HUES64 (cell line): ENCODE results near the gene JMJD4.

Experiments used
- H3K27ac ChIP-seq: 2 replicates; pipeline ENCODE4 v1.7.0; 2013; ENCODE audit warnings: low read depth, low read length, inconsistent platforms
- H3K27me3 ChIP-seq: 2 replicates; pipeline ENCODE4 v1.6.1; 2013; ENCODE audit warnings: mild to moderate bottlenecking, low read length; ENCODE audit not compliant: insufficient read depth
- H3K36me3 ChIP-seq: 2 replicates; pipeline ENCODE4 v1.6.1; 2013; ENCODE audit warnings: mild to moderate bottlenecking, low read length; ENCODE audit not compliant: insufficient read depth
- H3K4me1 ChIP-seq: 2 replicates; pipeline ENCODE4 v1.6.1; 2013; ENCODE audit warnings: mild to moderate bottlenecking, low read length, moderate library complexity; ENCODE audit not compliant: insufficient read depth
- H3K4me3 ChIP-seq: 2 replicates; pipeline ENCODE4 v1.5.1; 2013; ENCODE audit warnings: mild to moderate bottlenecking, low read length, moderate library complexity
- H3K9ac ChIP-seq: 2 replicates; pipeline ENCODE4 v1.6.1; 2013; ENCODE audit warnings: mild to moderate bottlenecking, low read depth, low read length
- H3K9me3 ChIP-seq: 2 replicates; pipeline ENCODE4 v1.6.1; 2013; ENCODE audit warnings: low read depth, low read length; ENCODE audit not compliant: insufficient read depth
- WGBS: fragments of 150-250, 120-280 bp; methylation state at CpG from one replicate; pipeline ENCODE4 v1.1.7; 2013; ENCODE audit warnings: missing lambda C conversion rate; 5-methylcytosine and 5-hydroxymethylcytosine counted together

JMJD4 gene

GRCh38 chr1:227767401-227768124, 32.5 kb upstream of the JMJD4 start:
- no peaks in the 10 kb centered on the region for H3K9me3 ChIP-seq
- no peak overlapping the region for H3K4me3 ChIP-seq
- WGBS = 95% methylated on average over 6 of the region's 6 CpGs

GRCh38 chr1:227766653-227767277, 31.7 kb upstream of the JMJD4 start:
- H3K4me3 ChIP-seq = no peak overlapping the region
- no peaks in the 10 kb centered on the region for H3K27me3 ChIP-seq
- no peak overlapping the region for H3K27ac ChIP-seq
- H3K9me3 ChIP-seq = no peaks in the 10 kb centered on the region
- H3K9ac ChIP-seq = no peak overlapping the region
- H3K4me1 ChIP-seq = peaks cover 3% of the 10 kb centered on the region; the same call in 1 of the 2 replicates
- peaks cover 50% of the 10 kb centered on the region for H3K36me3 ChIP-seq
- WGBS = 96% methylated on average over 19 of the region's 19 CpGs

More at GRCh38 chr1:227767401-227768124, 32.5 kb upstream of the JMJD4 start:
- peaks cover 2% of the 10 kb centered on the region; the same call in 1 of the 2 replicates for H3K4me1 ChIP-seq
- no peak overlapping the region for H3K27ac ChIP-seq
- H3K36me3 ChIP-seq = peaks cover 49% of the 10 kb centered on the region
- no peak overlapping the region for H3K9ac ChIP-seq
- no peaks in the 10 kb centered on the region for H3K27me3 ChIP-seq

GRCh38 chr1:227766015-227766634, 31.0 kb upstream of the JMJD4 start:
- peaks cover 55% of the 10 kb centered on the region for H3K36me3 ChIP-seq
- no peak overlapping the region; the same call in 1 of the 2 replicates for H3K9ac ChIP-seq
- H3K27me3 ChIP-seq = no peaks in the 10 kb centered on the region
- peaks cover 3% of the 10 kb centered on the region; the same call in 1 of the 2 replicates for H3K4me1 ChIP-seq
- no peak overlapping the region for H3K27ac ChIP-seq
- no peaks in the 10 kb centered on the region for H3K9me3 ChIP-seq
- no peak overlapping the region for H3K4me3 ChIP-seq
- WGBS = 88% methylated on average over 17 of the region's 17 CpGs

GRCh38 chr1:227765261-227766014, 30.3 kb upstream of the JMJD4 start:
- Histone ChIP-seq H3K4me3 (no peak overlapping the region), H3K9me3 (no peaks in the 10 kb centered on the region), H3K27ac (no peak overlapping the region), H3K4me1 (peaks cover 3% of the 10 kb centered on the region; the same call in 1 of the 2 replicates), H3K36me3 (peaks cover 55% of the 10 kb centered on the region), H3K27me3 (no peaks in the 10 kb centered on the region), H3K9ac (no peak overlapping the region; the same call in 1 of the 2 replicates)
- WGBS = 95% methylated on average over 8 of the region's 8 CpGs

- Histone ChIP-seq H3K4me1 (peaks cover 3% of the 10 kb centered on the region; the same call in 1 of the 2 replicates), H3K4me3 (no peak overlapping the region), H3K27ac (peak overlapping the region; percentile 40; the same call in 1 of the 2 replicates), H3K27me3 (no peaks in the 10 kb centered on the region), H3K9ac (0 out of 2 replicates have a peak overlapping the region, but pooled peaks have one; percentile 19), H3K36me3 (peaks cover 61% of the 10 kb centered on the region), H3K9me3 (no peaks in the 10 kb centered on the region)
- WGBS = 79% methylated on average over 7 of the region's 7 CpGs
These were observed 28.9 kb upstream of the JMJD4 start for GRCh38 chr1:227764019-227764391.

- Histone ChIP-seq H3K27me3 (no peaks in the 10 kb centered on the region), H3K4me1 (peaks cover 3% of the 10 kb centered on the region; the same call in 1 of the 2 replicates), H3K27ac (peak overlapping the region; percentile 40), H3K9ac (0 out of 2 replicates have a peak overlapping the region, but pooled peaks have one; percentile 19), H3K4me3 (no peak overlapping the region), H3K36me3 (peaks cover 61% of the 10 kb centered on the region), H3K9me3 (no peaks in the 10 kb centered on the region)
- 95% methylated on average over 16 of the region's 16 CpGs for WGBS
These were observed 28.3 kb upstream of the JMJD4 start for GRCh38 chr1:227763246-227764018.

GRCh38 chr1:227762231-227762911, 27.3 kb upstream of the JMJD4 start:
- Histone ChIP-seq H3K9ac (no peak overlapping the region), H3K4me3 (no peak overlapping the region), H3K4me1 (peaks cover 3% of the 10 kb centered on the region; the same call in 1 of the 2 replicates), H3K27ac (no peak overlapping the region), H3K36me3 (peaks cover 59% of the 10 kb centered on the region), H3K9me3 (no peaks in the 10 kb centered on the region), H3K27me3 (no peaks in the 10 kb centered on the region)
- 31% methylated on average over 22 of the region's 22 CpGs for WGBS

GRCh38 chr1:227761621-227762230, 26.6 kb upstream of the JMJD4 start:
- H3K27me3 ChIP-seq = no peaks in the 10 kb centered on the region
- no peak overlapping the region for H3K27ac ChIP-seq
- peaks cover 59% of the 10 kb centered on the region for H3K36me3 ChIP-seq
- WGBS = 90% methylated on average over 17 of the region's 17 CpGs
- no peaks in the 10 kb centered on the region for H3K9me3 ChIP-seq
- H3K4me1 ChIP-seq = peaks cover 3% of the 10 kb centered on the region; the same call in 1 of the 2 replicates
- no peak overlapping the region for H3K4me3 ChIP-seq
- no peak overlapping the region for H3K9ac ChIP-seq

- WGBS = 95% methylated on average over 9 of the region's 9 CpGs
- Histone ChIP-seq H3K9ac (no peak overlapping the region), H3K27me3 (no peaks in the 10 kb centered on the region), H3K9me3 (no peaks in the 10 kb centered on the region), H3K4me3 (no peak overlapping the region), H3K36me3 (peaks cover 55% of the 10 kb centered on the region), H3K27ac (no peak overlapping the region), H3K4me1 (peaks cover 3% of the 10 kb centered on the region; the same call in 1 of the 2 replicates)
These were observed 25.3 kb upstream of the JMJD4 start for GRCh38 chr1:227760377-227760776.
